ENCODE data around the gene EREG.

DNA sequence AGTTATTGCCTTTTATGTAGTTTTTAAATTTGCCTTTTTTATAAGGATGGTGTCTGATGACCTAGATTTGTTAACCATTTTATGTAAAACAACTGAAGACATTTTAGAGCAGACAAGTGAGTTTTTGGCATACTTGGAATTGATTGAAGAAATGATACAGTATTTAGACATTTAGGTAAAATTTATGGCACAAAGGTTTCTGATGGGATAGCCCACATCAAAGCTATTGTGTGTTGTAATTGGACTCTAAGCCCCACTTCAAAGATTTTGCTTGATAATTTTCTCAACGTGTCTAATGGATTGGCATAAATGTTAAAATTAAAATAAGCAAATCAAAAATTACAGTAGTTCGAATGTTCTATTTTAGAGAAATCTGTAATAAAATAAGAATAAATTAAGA lies 39.1 kb upstream of the EREG start:
- TF ChIP-seq, protein P1, sequence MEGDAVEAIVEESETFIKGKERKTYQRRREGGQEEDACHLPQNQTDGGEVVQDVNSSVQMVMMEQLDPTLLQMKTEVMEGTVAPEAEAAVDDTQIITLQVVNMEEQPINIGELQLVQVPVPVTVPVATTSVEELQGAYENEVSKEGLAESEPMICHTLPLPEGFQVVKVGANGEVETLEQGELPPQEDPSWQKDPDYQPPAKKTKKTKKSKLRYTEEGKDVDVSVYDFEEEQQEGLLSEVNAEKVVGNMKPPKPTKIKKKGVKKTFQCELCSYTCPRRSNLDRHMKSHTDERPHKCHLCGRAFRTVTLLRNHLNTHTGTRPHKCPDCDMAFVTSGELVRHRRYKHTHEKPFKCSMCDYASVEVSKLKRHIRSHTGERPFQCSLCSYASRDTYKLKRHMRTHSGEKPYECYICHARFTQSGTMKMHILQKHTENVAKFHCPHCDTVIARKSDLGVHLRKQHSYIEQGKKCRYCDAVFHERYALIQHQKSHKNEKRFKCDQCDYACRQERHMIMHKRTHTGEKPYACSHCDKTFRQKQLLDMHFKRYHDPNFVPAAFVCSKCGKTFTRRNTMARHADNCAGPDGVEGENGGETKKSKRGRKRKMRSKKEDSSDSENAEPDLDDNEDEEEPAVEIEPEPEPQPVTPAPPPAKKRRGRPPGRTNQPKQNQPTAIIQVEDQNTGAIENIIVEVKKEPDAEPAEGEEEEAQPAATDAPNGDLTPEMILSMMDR (IDR thresholded peaks at IDR 0.05): no peak
- no peak for TF ChIP-seq EZH2 (IDR thresholded peaks at IDR 0.05; ENCODE audit: borderline replicate concordance, insufficient read depth, low read depth, low read length, poor library complexity, severe bottlenecking)
